Cerebellar cortex (tissue), 1 donor: ENCODE results near the gene TMEM141.
"Not testable (repeated sequence)": the region's sequence is repeated elsewhere in the genome, so short reads cannot be mapped to it uniquely, and the experiment has no call there.

Experiments used
- DNase-seq: peaks from one replicate; pipeline ENCODE4 v3.0.0-alpha.2; 2015; ENCODE audit warnings: low spot score

The TMEM141 gene

DNA sequence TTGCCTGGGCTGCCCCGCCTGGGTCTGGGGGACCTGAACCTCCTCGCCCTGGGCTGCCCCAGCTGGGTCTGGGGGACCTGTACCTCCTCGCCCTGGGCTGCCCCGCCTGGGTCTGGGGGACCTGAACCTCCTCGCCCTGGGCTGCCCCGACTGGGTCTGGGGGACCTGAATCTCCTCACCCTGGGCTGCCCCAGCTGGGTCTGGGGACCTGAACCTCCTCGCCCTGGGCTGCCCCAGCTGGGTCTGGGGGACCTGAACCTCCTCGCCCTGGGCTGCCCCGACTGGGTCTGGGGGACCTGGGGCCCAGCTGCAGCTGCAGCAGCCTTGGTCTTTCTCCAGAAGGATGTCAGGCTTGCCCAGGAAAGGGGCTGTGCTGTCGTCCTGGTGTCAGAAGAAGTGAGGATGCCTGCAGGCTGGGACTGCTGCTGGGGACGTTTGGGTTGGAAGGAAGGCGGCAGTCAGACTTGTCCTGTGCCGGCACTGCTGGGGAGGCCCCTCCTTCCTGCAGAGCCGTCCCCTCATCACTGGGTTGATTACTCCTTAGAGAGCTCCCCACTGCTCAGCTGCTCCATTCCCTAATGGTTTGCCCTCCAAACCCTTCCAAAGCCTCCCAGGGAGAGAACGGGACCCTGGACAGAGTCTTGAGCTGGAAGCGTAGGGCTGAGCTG is 42.4 kb downstream of the TMEM141 start:
- DNase-seq, result not testable (repeated sequence)

DNA sequence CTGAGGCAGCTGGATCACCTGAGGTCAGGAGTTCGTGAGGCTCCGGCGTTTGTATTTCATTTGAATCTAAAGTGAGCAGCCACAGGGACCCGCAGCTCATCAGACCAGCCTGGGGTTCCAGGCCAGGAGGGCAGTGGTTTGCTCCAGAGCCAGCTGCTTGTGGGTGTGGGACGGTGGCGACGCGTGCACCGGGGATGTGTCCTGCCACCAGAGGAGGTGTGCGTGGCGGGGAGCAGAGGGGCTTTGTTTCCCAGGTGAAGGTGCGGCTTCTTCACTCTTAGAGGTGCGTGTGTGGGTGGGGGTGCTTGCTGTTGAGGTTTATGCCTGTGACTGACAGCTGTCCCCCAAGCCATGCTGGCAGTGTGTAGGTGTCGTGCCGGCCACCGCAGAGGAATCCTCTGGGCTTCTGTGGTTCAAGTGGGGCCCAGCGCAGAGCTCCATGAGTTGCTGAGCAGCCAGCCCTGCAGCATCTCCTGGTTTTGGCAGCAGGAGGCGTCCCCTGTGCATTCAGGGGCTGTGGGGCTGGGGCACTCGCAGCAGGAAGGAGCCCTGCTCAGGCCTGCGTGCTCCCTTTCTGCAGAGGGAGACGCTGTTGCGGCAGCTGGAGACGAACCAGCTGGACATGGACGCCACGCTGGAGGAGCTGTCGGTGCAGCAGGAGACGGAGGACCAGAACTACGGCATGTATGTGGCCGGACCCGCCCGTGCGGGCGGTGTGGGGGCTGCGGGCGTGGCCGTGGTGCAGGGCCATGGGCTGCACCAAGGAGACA is 44.2 kb downstream of the TMEM141 start:
- no peak for DNase-seq

DNA sequence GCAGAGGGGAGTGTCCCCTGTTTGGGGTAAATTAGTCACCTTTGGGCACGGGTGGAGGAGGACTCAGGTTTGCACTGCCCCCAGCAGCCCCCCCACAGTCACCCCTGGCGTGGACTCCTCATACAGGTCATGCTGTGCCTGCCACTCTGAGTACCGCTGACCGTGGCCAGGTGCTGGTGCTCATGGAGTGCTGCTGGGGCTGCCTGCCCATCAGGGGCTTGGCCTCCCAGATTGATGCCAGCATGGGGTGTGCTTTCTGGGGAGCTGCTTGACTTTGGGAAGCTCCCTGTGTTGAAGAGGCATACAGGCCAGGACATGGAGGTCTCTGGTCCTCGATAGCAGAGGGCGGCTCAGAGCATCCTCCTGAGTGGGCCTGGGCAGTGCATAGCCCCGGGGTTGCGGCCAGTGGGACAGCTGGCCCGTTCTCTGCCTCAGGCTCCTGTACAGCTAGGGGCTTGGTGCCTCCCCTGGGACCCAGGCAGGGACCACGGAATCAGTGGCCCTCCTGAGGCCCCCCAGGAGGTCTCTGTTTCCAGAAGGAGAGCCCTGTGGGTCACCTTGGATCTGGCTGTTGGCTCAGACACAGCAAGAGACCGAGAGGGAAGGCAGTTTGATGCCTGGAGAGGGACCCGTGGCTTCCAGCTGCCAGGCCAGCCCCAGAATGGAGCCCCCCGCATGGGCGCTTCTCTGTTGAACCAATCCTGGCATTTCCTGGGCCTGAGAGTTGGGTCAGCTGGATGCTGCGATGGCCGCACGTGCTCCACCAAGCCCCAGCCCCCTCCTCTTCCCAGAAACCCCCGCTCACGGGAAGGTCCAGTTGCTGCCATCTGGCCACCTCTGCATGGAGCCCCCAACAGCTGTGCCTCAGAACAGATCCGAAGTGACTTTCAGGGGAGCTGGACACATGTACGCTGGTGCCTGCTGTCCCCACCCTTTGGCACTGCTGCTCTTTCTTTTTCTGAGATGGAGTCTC is 45.1 kb downstream of the TMEM141 start:
- DNase-seq, result no peak

DNA sequence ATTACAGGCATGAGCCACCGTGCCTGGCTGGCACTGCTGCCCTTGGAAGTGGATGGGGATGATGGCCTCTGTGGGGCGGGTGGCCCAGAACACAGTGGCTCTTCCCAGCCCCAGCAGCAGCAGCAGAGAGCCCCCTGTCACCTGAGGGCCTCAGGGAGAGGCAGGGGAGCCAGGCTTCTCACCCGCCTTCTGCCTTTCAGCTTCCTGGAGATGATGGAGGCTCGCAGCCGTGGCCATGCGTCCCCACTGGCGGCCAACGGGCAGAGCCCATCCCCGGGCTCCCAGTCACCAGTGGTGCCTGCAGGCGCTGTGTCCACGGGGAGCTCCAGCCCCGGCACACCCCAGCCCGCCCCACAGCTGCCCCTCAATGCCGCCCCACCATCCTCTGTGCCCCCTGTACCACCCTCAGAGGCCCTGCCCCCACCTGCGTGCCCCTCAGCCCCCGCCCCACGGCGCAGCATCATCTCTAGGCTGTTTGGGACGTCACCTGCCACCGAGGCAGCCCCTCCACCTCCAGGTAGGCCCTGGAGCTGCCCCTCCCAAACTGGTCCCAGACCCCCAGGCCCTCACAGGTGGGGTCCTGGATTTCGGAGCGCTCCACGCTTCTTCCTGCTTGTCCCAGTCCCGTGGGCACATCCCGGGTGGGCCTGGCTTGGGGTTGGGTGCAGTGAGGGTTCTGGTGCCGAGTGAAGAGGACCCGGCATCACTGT is 46.2 kb downstream of the TMEM141 start:
- DNase-seq, result no peak

DNA sequence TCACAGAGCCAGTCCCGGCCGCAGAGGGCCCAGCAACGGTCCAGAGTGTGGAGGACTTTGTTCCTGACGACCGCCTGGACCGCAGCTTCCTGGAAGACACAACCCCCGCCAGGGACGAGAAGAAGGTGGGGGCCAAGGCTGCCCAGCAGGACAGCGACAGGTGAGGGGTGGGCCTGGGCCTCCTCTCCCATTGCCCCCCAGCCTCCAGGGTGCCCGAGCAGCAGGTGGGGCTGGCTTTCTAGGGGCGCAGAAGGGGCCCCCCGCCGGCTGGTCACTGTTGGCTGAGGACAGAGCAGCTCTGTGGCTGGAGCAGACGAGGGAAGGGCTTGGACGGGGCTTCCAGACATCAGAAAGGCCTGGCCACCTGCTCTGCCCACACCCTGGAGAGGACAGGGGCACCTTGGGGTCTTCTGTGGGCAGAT is 46.7 kb downstream of the TMEM141 start:
- not testable (repeated sequence) for DNase-seq

DNA sequence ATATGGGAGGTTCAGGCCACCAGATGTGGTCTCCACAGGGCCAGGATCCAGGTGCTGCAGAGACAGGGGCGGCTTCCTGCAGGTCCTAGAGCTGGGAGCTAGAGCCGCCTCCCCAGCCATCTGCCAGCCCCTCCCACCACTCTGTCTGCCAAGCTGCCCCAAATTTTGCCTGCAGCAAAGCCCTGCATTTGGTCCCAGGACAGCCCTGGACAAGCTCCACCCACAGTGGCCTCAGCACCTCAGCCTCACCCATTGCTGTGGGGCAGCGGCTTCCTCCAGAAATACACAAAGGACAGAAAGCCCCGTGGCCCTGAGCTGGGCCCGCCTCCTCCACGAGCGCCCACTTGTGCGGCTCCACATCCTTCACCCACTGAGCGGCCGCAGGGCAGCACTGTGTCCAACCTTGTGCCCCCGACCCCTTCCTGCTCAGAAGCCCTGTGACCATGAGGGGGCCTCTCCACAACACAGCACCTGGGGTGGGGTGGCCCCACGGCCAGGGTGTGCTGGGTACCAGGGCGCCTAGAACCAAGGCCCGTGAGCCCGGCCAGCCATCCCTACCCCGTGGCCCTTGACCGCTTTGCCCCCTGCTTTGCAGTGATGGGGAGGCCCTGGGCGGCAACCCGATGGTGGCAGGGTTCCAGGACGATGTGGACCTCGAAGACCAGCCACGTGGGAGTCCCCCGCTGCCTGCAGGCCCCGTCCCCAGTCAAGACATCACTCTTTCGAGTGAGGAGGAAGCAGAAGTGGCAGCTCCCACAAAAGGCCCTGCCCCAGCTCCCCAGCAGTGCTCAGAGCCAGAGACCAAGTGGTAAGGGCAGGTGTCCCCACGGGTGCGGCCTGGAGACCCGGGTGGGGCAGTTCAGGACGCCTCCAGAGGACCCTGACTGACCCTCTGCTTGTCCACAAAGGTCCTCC is 47.4 kb downstream of the TMEM141 start:
- DNase-seq, result no peak

DNA sequence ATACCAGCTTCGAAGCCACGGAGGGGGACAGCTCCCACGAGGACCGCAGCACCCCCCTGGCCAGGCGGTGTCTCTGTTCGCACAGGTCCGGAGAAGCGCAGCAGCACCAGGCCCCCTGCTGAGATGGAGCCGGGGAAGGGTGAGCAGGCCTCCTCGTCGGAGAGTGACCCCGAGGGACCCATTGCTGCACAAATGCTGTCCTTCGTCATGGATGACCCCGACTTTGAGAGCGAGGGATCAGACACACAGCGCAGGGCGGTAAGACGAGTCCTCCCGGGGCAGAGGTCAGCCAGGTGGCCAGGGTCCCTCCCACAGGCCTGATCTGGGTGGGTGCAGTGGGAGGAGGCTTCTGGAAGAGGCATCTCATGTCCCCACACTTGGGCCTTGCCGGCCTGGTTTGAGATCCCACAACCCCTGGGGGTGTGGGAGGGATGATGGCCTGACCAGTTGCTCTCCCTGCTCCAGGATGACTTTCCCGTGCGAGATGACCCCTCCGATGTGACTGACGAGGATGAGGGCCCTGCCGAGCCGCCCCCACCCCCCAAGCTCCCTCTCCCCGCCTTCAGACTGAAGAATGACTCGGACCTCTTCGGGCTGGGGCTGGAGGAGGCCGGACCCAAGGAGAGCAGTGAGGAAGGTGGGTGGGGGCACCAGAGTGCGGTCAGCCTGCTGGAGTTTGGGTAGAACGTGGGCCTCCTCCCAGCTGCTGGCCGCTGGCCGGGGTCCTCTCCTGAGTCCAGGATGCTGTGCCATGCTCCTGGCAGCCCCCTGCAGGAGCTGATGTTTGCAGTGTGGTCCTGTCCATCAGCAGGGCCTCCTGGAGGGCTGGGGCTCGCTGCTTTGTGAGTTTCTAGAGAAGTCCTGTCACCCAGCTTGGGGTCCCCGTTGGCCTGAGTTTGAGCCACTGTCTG is 48.3 kb downstream of the TMEM141 start:
- no peak for DNase-seq

DNA sequence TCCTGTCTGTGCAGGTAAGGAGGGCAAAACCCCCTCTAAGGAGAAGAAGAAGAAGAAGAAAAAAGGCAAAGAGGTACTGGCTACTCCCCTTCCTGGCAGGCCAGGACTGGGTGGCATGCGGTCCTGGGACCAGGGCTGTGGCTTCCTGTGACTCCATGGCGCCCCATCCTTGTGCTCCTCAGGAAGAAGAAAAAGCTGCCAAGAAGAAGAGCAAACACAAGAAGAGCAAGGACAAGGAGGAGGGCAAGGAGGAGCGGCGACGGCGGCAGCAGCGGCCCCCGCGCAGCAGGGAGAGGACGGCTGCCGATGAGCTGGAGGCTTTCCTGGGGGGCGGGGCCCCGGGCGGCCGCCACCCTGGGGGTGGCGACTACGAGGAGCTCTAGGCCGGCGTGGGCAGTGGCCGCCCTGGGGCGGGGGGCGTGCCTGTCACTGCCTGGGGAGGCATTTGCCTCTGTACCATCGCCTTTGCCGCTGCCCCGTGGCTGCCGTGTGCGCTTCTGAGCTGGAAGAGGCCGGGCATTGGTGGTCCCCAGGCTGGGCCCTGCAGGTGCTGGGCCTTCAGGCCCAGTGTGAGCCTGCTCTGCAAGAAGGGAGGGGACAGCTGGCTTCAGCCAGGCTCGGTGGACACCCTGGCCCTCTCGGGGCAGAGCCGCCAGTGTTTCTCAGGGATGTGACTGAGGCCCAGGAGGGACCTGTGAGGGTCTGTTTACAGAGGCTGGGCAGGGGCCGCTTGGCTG is 49.2 kb downstream of the TMEM141 start:
- no peak for DNase-seq

DNA sequence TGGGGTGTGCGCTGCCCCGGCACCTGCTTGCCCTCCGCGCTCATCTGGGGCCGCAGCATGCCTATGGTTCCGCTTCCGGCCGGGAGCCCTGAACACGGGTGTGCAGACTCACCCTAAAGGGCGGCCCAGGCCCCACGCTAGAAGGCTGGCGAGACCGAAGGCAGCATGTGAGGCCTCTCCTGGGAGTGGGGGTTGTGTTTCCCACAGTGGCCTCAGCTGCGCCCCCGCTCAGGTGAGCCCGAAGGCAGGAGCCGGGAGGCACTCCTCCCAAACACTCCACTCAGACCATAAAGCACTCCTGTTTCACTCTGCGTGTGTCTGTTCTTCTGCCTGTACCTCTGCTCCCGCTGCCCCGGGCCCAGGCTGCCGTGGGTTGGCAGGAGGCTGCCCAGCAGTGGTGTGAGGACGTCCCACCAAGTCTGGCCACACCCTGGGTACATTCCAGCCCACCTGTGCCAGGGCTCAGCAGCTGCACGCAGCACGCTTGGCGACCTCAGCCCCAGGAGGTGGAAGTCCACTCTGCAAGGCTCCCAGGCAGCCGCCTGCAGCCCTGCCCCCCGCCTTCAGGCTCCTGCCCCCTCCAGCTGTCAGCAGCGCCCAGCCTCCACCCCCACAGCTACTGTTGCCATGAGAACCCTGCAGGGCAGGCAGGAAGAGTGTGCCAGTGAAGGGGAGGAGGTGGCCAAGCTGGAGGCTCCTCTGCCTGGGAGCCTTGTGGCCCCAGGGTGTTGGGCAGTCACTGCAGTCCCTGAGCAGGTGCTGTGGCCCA is 49.9 kb downstream of the TMEM141 start:
- peak; percentile 77 for DNase-seq

DNA sequence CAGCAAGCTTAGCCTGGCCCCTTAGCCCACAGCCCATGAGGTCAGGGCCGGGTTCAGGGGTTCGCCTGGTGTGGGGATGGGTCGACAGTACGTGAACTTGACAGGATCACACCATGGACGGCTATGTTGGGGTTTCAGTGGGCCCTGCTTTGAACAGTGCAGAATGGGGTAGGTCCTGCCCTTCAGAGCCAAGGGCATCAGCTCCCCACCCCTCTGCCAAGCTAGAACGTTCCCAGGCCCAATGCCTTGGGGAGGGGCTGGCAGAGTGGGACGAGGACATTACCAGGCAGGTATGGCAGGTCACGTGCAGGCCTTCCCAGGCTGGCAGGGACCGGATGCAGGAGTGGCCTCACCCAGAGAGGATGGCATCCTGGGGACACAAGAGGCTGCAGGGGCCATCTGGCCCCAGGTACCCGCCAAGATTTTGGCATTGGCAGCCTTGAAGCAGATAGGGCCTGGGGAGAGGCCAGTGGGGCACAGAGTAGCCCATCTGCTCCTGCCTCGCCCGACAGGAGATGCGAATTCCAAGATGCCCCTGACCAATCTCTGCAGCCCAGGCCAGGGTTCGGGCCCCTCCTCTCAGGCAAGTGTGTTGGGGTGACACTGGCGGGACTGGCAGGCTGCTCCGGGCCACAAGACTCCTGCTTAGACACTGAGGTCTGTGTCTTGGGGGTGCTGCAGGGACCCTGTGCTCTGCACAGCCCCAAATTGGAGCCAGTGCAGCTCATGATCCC is 50.7 kb downstream of the TMEM141 start:
- peak; percentile 93 for DNase-seq

DNA sequence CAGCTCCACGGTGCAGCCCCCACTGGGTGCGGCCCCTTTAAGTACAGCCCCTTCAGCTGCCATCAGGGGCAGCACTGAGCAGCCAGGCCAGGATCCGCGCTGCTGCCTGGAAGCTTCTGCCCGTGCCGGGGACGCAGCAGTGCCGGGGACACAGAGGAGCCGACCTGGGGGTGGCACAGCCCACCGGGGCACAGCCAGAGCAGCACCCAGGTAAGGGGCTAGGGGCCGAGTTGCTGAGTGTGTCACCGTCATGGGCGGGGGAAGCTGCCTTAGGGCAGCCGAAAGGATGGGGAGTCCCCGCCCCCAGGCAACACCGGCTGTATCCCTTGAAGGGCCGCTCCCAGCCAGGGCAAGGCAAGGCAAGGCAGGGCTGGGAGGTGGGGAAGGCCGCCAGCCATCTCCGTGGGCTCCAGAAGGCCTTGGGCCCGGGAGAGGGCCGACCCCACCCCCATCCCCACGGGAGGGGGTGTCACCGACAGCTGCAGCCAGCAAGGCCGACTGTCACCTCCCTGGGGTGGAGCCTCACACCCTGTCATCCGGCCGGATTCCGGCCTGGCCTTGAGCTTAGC is 51.3 kb downstream of the TMEM141 start, which contains the start of gene AJM1:
TSS of gene AJM1 (plus strand) at position 99 of the 569 bp plus-strand sequence. CDS start 1,937 bp downstream, outside the sequence.
- DNase-seq, result peak; percentile 93
